Inferior parietal cortex (tissue), 1 donor: ENCODE results near the gene LPP.
A peak's percentile ranks its signal among the peaks of the same experiment; 100 is the strongest.
"Not testable (repeated sequence)": the region's sequence is repeated elsewhere in the genome, so short reads cannot be mapped to it uniquely, and the experiment has no call there.

Experiments used
- DNase-seq: peaks from one replicate; pipeline ENCODE4 v3.0.0-alpha.2; 2016; ENCODE audit errors: extremely low spot score

Gene LPP

GRCh38 chr3:188433521-188434150 lies 279.7 kb downstream of the LPP start:
- no peak for DNase-seq

- DNase-seq, result no peak
These were observed 280.6 kb downstream of the LPP start for GRCh38 chr3:188434594-188434993.

- no peak for DNase-seq
These were observed 281.3 kb downstream of the LPP start for GRCh38 chr3:188435266-188435665.

GRCh38 chr3:188437926-188438325 lies 284.0 kb downstream of the LPP start:
- no peak for DNase-seq

GRCh38 chr3:188439080-188439479 lies 285.1 kb downstream of the LPP start:
- DNase-seq, result no peak

GRCh38 chr3:188440340-188440972 lies 286.5 kb downstream of the LPP start:
- no peak for DNase-seq

GRCh38 chr3:188442430-188442829 lies 288.5 kb downstream of the LPP start:
- DNase-seq, result no peak

- not testable (repeated sequence) for DNase-seq
These were observed 291.2 kb downstream of the LPP start for GRCh38 chr3:188445175-188445574.

- DNase-seq, result no peak
These were observed 292.1 kb downstream of the LPP start for GRCh38 chr3:188446014-188446413.

- DNase-seq, result no peak
These were observed 292.8 kb downstream of the LPP start for GRCh38 chr3:188446766-188447165.

GRCh38 chr3:188448813-188449212 lies 294.9 kb downstream of the LPP start:
- DNase-seq, result no peak

GRCh38 chr3:188449421-188449820 lies 295.5 kb downstream of the LPP start:
- no peak for DNase-seq

GRCh38 chr3:188452158-188452772 lies 298.3 kb downstream of the LPP start:
- no peak for DNase-seq

GRCh38 chr3:188453431-188454384 lies 299.8 kb downstream of the LPP start:
- DNase-seq, result no peak

GRCh38 chr3:188455748-188456147 lies 301.8 kb downstream of the LPP start:
- no peak for DNase-seq

- no peak for DNase-seq
These were observed 304.8 kb downstream of the LPP start for GRCh38 chr3:188458756-188459155.

- DNase-seq, result no peak
These were observed 311.4 kb downstream of the LPP start for GRCh38 chr3:188465311-188465710.

- DNase-seq, result no peak
These were observed 314.2 kb downstream of the LPP start for GRCh38 chr3:188468196-188468595.

GRCh38 chr3:188468662-188469061 lies 314.7 kb downstream of the LPP start:
- DNase-seq, result no peak

GRCh38 chr3:188469228-188469885 lies 315.4 kb downstream of the LPP start:
- peak; percentile 45 for DNase-seq

- DNase-seq, result no peak
These were observed 316.7 kb downstream of the LPP start for GRCh38 chr3:188470508-188471130.
